ENCODE data around the gene MBP.

- TF ChIP-seq CTCF (IDR thresholded peaks at IDR 0.05; ENCODE audit: low read depth, low read length) = no peak
- TF ChIP-seq POLR2A (IDR thresholded peaks at IDR 0.05; ENCODE audit: extremely low read depth, insufficient read length) = no peak
- TF ChIP-seq MYC (IDR thresholded peaks at IDR 0.05; ENCODE audit: low read depth, low read length) = no peak
- no peak for TF ChIP-seq MAX (IDR thresholded peaks at IDR 0.05; ENCODE audit: low read depth, low read length)
These were observed 28.8 kb upstream of the MBP start for GRCh38 chr18:77161383-77161782.
